Measurements from ENCODE around the gene DAPK2.
"Not testable (repeated sequence)": the region's sequence is repeated elsewhere in the genome, so short reads cannot be mapped to it uniquely, and the experiment has no call there.

DAPK2 gene

GRCh38 chr15:63902671-63903035, 143.6 kb downstream of the DAPK2 start:
- peaks cover 50% of the 10 kb centered on the region for H3K4me1 ChIP-seq (ENCODE audit: low read length)
- no peak for TF ChIP-seq CTCF (IDR thresholded peaks at IDR 0.05; ENCODE audit: low read depth, low read length)
- no peak for TF ChIP-seq EZH2phosphoT487 (IDR thresholded peaks at IDR 0.05; ENCODE audit: low read depth)
- no peak overlapping the region for H3K4me2 ChIP-seq (ENCODE audit: low read length)
- H3K4me3 ChIP-seq (ENCODE audit: low read length): no peak overlapping the region
- no peaks in the 10 kb centered on the region for H3K9me3 ChIP-seq (ENCODE audit: insufficient read depth, low read length)
- H3K27ac ChIP-seq (ENCODE audit: low read length): no peak overlapping the region
- H3K27me3 ChIP-seq (ENCODE audit: low read depth, low read length): no peaks in the 10 kb centered on the region
- H2AFZ ChIP-seq (ENCODE audit: low read depth, low read length): no peak overlapping the region
- no peaks in the 10 kb centered on the region for H3K79me2 ChIP-seq (ENCODE audit: low read length)
- no peak overlapping the region for H3K9ac ChIP-seq (ENCODE audit: low read length)
- H4K20me1 ChIP-seq (ENCODE audit: insufficient read depth, low read length): no peaks in the 10 kb centered on the region
- no peaks in the 10 kb centered on the region for H3K36me3 ChIP-seq (replicated peaks; ENCODE audit: low read depth, low read length)

DNA sequence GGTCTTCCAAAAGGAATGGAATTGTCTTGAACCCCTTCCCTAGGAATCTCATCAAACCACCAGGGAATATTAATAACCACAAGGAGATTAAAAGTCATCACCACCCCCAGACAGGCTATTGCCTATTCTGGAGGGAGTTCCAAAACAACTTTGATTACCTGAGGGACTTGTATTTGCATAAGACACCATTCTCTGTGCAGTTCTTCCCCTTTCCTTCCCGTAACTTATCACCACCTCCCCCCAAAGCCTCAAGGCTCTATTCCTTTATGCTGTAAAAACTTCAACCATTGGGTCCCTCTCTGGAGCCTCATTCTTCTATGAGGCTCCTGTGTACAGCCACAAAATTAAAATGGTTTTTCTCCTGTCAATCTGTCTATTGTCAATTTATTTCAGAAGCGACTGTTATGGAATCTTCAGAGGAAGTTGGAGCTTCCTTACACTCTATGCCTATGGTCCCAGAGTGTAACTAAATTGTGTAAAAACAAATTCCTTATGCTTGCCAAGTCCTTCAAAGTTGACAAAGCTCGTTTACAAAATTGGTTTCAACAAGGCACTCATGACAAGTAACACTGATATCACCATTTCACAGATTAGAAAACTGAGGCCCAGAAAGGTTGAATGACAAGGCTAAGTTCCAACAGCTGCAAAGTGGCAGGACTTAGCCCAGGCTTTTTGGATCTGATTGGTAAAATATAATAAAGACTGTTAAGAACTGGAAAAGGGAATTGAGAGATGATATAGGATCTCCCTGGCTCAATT, 144.2 kb downstream of the DAPK2 start:
- H3K4me3 ChIP-seq (ENCODE audit: low read length): no peak overlapping the region
- no peak overlapping the region for H2AFZ ChIP-seq (ENCODE audit: low read depth, low read length)
- no peaks in the 10 kb centered on the region for H4K20me1 ChIP-seq (ENCODE audit: insufficient read depth, low read length)
- H3K9ac ChIP-seq (ENCODE audit: low read length): no peak overlapping the region
- no peaks in the 10 kb centered on the region for H3K9me3 ChIP-seq (ENCODE audit: insufficient read depth, low read length)
- H3K27ac ChIP-seq (ENCODE audit: low read length): no peak overlapping the region
- no peaks in the 10 kb centered on the region for H3K27me3 ChIP-seq (ENCODE audit: low read depth, low read length)
- no peaks in the 10 kb centered on the region for H3K79me2 ChIP-seq (ENCODE audit: low read length)
- no peaks in the 10 kb centered on the region for H3K36me3 ChIP-seq (replicated peaks; ENCODE audit: low read depth, low read length)
- H3K4me2 ChIP-seq (ENCODE audit: low read length): peak overlapping the region; percentile 49
- TF ChIP-seq CTCF (IDR thresholded peaks at IDR 0.05; ENCODE audit: low read depth, low read length): no peak
- TF ChIP-seq EZH2phosphoT487 (IDR thresholded peaks at IDR 0.05; ENCODE audit: low read depth): no peak
- H3K4me1 ChIP-seq (ENCODE audit: low read length): peaks cover 50% of the 10 kb centered on the region

DNA sequence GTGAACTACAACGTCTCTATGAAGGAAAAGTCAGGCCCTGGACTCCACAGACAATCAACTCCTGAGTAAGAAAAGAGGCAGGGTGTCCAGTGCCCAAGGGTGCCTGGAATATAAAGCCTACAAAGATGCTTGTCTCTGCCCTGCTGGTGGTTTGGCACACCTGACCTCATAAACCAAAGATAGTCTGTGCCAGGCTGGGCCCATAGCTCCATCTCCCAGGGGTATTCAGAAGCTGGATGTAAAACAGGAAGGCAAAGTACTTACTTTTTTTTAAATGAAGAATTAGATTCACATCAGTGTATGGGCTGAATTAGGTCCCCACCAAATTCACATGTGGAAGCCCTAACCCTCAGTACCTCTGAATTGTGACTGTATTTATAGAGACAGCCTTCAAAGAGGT, 146.0 kb downstream of the DAPK2 start:
- H3K27ac ChIP-seq (ENCODE audit: low read length): no peak overlapping the region
- no peak overlapping the region for H3K9ac ChIP-seq (ENCODE audit: low read length)
- no peaks in the 10 kb centered on the region for H3K27me3 ChIP-seq (ENCODE audit: low read depth, low read length)
- TF ChIP-seq EZH2phosphoT487 (IDR thresholded peaks at IDR 0.05; ENCODE audit: low read depth) (no peak), CTCF (IDR thresholded peaks at IDR 0.05; ENCODE audit: low read depth, low read length) (no peak)
- no peak overlapping the region for H2AFZ ChIP-seq (ENCODE audit: low read depth, low read length)
- H3K36me3 ChIP-seq (replicated peaks; ENCODE audit: low read depth, low read length): no peaks in the 10 kb centered on the region
- peaks cover 54% of the 10 kb centered on the region for H3K4me1 ChIP-seq (ENCODE audit: low read length)
- H3K4me2 ChIP-seq (ENCODE audit: low read length): no peak overlapping the region
- no peaks in the 10 kb centered on the region for H4K20me1 ChIP-seq (ENCODE audit: insufficient read depth, low read length)
- H3K79me2 ChIP-seq (ENCODE audit: low read length): no peaks in the 10 kb centered on the region
- no peaks in the 10 kb centered on the region for H3K9me3 ChIP-seq (ENCODE audit: insufficient read depth, low read length)
- no peak overlapping the region for H3K4me3 ChIP-seq (ENCODE audit: low read length)

GRCh38 chr15:63899606-63900005, 146.7 kb downstream of the DAPK2 start:
- H3K36me3 ChIP-seq (replicated peaks; ENCODE audit: low read depth, low read length); H3K27me3 ChIP-seq (ENCODE audit: low read depth, low read length); H3K9me3 ChIP-seq (ENCODE audit: insufficient read depth, low read length); H4K20me1 ChIP-seq (ENCODE audit: insufficient read depth, low read length); H3K9ac ChIP-seq (ENCODE audit: low read length); H3K4me3 ChIP-seq (ENCODE audit: low read length); H3K27ac ChIP-seq (ENCODE audit: low read length); H3K4me2 ChIP-seq (ENCODE audit: low read length); H3K79me2 ChIP-seq (ENCODE audit: low read length); H2AFZ ChIP-seq (ENCODE audit: low read depth, low read length): not testable (repeated sequence)
- peaks cover 54% of the 10 kb centered on the region for H3K4me1 ChIP-seq (ENCODE audit: low read length)

Measured in OCI-LY3 (cell line).